Spleen (tissue), 11 donors: ENCODE results near the gene TAOK1. TPM values are rescaled to one million over a fixed set of nuclear protein-coding genes. Genes with fewer than 3 reads are reported as not detected.

Source experiments
- DNase-seq: peaks from one replicate; pipeline ENCODE4 v3.0.0-alpha.2; 2020
- H3K27ac ChIP-seq, 8 donors: fragments of 200-600 bp; sonication (generic) in 7 of 8; 1 replicate in 4 of 8; 2 replicates in 4 of 8; pipeline versions ENCODE4 v1.5.0 to v1.8.0; 2016 to 2021; ENCODE audit warnings: inconsistent platforms in 4 of 8, mild to moderate bottlenecking in 4 of 8, moderate library complexity in 1 of 8
- H3K27me3 ChIP-seq, 7 donors: fragments of 200-600 bp; sonication (generic) in 6 of 7; replicated peaks in 1 of 7; 1 replicate in 4 of 7; 2 replicates in 3 of 7; pipeline versions ENCODE4 v1.5.0 to v1.8.0; 2016 to 2021; ENCODE audit warnings: inconsistent platforms in 3 of 7, mild to moderate bottlenecking in 1 of 7
- H3K36me3 ChIP-seq, 6 donors: fragments of 200-600 bp; sonication (generic) in 5 of 6; 1 replicate in 4 of 6; 2 replicates in 2 of 6; pipeline versions ENCODE4 v1.5.0 to v1.8.0; 2016 to 2021; ENCODE audit warnings: inconsistent platforms in 2 of 6
- H3K4me1 ChIP-seq, 6 donors: fragments of 200-600 bp; sonication (generic) in 5 of 6; 1 replicate in 3 of 6; 2 replicates in 3 of 6; pipeline versions ENCODE4 v1.5.0 to v1.8.0; 2016 to 2021; ENCODE audit warnings: inconsistent platforms in 3 of 6
- H3K4me3 ChIP-seq, 8 donors: fragments of 200-600 bp; sonication (generic) in 7 of 8; 1 replicate in 4 of 8; 2 replicates in 4 of 8; pipeline versions ENCODE4 v1.5.0 to v1.8.0; 2016 to 2021; ENCODE audit warnings: inconsistent platforms in 4 of 8, mild to moderate bottlenecking in 4 of 8, moderate library complexity in 2 of 8
- H3K9me3 ChIP-seq, 8 donors: fragments of 200-600 bp; sonication (generic) in 7 of 8; 1 replicate in 4 of 8; 2 replicates in 4 of 8; pipeline versions ENCODE4 v1.5.0 to v1.8.0; 2016 to 2021; ENCODE audit warnings: inconsistent platforms in 4 of 8
- POLR2A ChIP-seq, 3 donors: fragments of 450-650 bp; IDR thresholded peaks; one replicate each; pipeline ENCODE4 v1.5.1; 2017; ENCODE audit warnings: antibody characterized with exemption in 3 of 3, mild to moderate bottlenecking in 1 of 3
- POLR2AphosphoS5 ChIP-seq, 3 donors: sonication (generic); formaldehyde crosslinking; IDR thresholded peaks; one replicate each; pipeline ENCODE4 v1.5.1; 2017; ENCODE audit warnings: antibody characterized with exemption in 3 of 3
- WGBS, 5 donors: extraction: QIAGEN DNeasy Blood & Tissue Kit in 3 of 5; methylation state at CpG; one replicate each; pipeline versions ENCODE4 v1.1.5 to v1.1.7; 2013 to 2018; 5-methylcytosine and 5-hydroxymethylcytosine counted together
- intact Hi-C: fragments of 100-400 bp; cut with DNase I; formaldehyde crosslinking; loops from one replicate; pipeline ENCODE4 v1.15.0; 2023; ENCODE audit warnings: low total_unique reads
- polyA plus RNA-seq, 3 donors: library from polyadenylated mRNA; stranded (reverse); fragments of 200-250 nt; gene quantifications; one replicate each; pipeline ENCODE4 v1.2.1, GENCODE V29; 2013
- total RNA-seq, 7 donors: library from RNA; depleted of rRNA in 3 of 7; stranded (reverse); fragments of >200 nt in 3 of 7; fragmentation: NEBNext Ultra II Directional in 4 of 7; extraction: Animal tissue kit (Norgen Biotek cat#: 25700) in 4 of 7; gene quantifications; one replicate each; pipeline versions ENCODE4 v1.1.0 to v1.2.1, GENCODE V29; 2016 to 2021
- TF ChIP-seq, protein P1 (sequence below), 11 experiments: fragments of 200-600 bp in 7 of 11; fragments of 450-650 bp in 4 of 11; sonication (generic) in 4 of 11; IDR thresholded peaks in 8 of 11; conservative IDR thresholded peaks in 3 of 11; 1 replicate in 7 of 11; 2 replicates in 4 of 11; pipeline versions ENCODE4 v1.4.0 to v1.8.0; 2016 to 2021; ENCODE audit warnings: antibody characterized with exemption in 11 of 11, inconsistent platforms in 4 of 11, mild to moderate bottlenecking in 1 of 11
- donor health status: healthy with polysubstance abuse.
- donor health status: DM: no; HTN: no; CAD: no; lungs with moderate emphysema.
- donor health status: DM: no; HTN: no; CAD: no.
- donor health status: Bipolar disorder and iron deficiency.
- donor health status: healthy.
- donor health status: DM: no; HTN: no; CAD: no.
- donor health status: DM: yes; HTN: yes; CAD: no.

Gene TAOK1
- total and polyA plus RNA-seq, 10 donors, result 5.1 to 88.5 (median 56.9) TPM

GRCh38 chr17:29569245-29569950, 179.2 kb downstream of the TAOK1 start:
- Histone ChIP-seq H3K4me3 (peak overlapping the region in 7 of 8 donors; percentile 68 to 95 (median 79)), H3K27me3 (peaks cover 0 to 3% (median 0%) of the 10 kb centered on the region in 7 donors), H3K36me3 (peaks cover 0 to 27% (median 8%) of the 10 kb centered on the region in 6 donors), H3K9me3 (no peaks in the 10 kb centered on the region), H3K27ac (peak overlapping the region in 7 of 8 donors; percentile 81 to 93 (median 91)), H3K4me1 (peaks cover 22 to 82% (median 61%) of the 10 kb centered on the region in 6 donors)
- WGBS, 5 donors, result 64 to 74% (median 69%) methylated on average over 14 of the region's 14 CpGs
- intact Hi-C loops, result no loop called here
- TF ChIP-seq POLR2A (IDR thresholded peaks at IDR 0.05), result no peak
- TF ChIP-seq, protein P1, sequence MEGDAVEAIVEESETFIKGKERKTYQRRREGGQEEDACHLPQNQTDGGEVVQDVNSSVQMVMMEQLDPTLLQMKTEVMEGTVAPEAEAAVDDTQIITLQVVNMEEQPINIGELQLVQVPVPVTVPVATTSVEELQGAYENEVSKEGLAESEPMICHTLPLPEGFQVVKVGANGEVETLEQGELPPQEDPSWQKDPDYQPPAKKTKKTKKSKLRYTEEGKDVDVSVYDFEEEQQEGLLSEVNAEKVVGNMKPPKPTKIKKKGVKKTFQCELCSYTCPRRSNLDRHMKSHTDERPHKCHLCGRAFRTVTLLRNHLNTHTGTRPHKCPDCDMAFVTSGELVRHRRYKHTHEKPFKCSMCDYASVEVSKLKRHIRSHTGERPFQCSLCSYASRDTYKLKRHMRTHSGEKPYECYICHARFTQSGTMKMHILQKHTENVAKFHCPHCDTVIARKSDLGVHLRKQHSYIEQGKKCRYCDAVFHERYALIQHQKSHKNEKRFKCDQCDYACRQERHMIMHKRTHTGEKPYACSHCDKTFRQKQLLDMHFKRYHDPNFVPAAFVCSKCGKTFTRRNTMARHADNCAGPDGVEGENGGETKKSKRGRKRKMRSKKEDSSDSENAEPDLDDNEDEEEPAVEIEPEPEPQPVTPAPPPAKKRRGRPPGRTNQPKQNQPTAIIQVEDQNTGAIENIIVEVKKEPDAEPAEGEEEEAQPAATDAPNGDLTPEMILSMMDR (IDR thresholded peaks at IDR 0.05 in 8 of 11, conservative IDR thresholded peaks at IDR 0.05 in 3 of 11), result no peak
- no peak for TF ChIP-seq POLR2AphosphoS5 (IDR thresholded peaks at IDR 0.05)
- peak; percentile 65 for DNase-seq

DNA sequence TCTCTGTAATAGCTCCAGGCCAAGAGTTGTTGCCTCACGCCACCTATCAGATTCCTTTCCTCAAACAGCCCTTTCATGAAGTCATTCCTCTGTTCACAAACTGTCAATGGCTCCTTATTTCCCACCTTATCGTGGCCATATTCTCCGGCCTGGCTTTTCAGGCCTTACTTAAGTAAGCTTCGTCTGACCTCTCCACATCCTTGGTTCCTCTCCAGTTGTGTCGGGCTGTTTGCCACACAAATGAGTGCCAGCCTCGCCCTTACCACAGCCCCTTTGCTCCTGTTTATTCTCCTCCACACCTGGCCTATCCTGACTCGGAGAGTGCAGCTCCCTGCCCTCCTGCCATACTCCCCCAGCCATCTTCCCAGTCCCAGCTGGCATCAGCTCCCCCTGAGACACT, 180.4 kb downstream of the TAOK1 start:
- H3K27me3 ChIP-seq, result peaks cover 0 to 3% (median 0%) of the 10 kb centered on the region in 7 donors
- H3K4me1 ChIP-seq, result peaks cover 13 to 82% (median 54%) of the 10 kb centered on the region in 6 donors
- intact Hi-C loops, result no loop called here
- no peak overlapping the region for H3K4me3 ChIP-seq
- DNase-seq, result peak; percentile 46
- no peak for TF ChIP-seq POLR2AphosphoS5 (IDR thresholded peaks at IDR 0.05)
- no peak for TF ChIP-seq POLR2A (IDR thresholded peaks at IDR 0.05)
- TF ChIP-seq, protein P1 (IDR thresholded peaks at IDR 0.05 in 8 of 11, conservative IDR thresholded peaks at IDR 0.05 in 3 of 11), result no peak
- no peaks in the 10 kb centered on the region for H3K9me3 ChIP-seq
- H3K36me3 ChIP-seq, result peaks cover 0 to 39% (median 18%) of the 10 kb centered on the region in 6 donors
- WGBS, 5 donors, result 91 to 98% (median 94%) methylated on average over 7 of the region's 7 CpGs
- H3K27ac ChIP-seq, result no peak overlapping the region

DNA sequence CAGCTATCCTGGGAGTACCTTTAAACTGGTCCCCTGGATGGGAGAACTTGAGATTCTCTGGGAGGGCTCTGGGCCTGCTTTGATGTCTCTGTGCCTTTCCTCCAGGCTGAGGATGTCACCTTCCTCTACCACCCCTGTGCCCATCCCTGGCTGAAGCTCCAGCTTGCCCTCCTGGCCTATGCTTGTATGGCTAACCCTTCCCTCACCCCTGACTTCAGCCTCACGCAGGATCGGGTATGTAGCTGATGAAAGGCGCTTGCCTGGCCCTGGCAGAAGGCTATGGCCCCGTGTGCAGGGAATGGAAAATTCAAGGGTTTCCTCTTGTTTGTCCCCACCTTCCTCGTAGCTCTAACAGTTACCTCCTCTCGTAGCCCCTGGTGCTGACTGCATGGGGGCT, 181.3 kb downstream of the TAOK1 start:
- peaks cover 10 to 80% (median 45%) of the 10 kb centered on the region in 6 donors for H3K4me1 ChIP-seq
- intact Hi-C loops, result no loop called here
- no peaks in the 10 kb centered on the region for H3K9me3 ChIP-seq
- peaks cover 0 to 2% (median 0%) of the 10 kb centered on the region in 7 donors for H3K27me3 ChIP-seq
- peaks cover 0 to 48% (median 28%) of the 10 kb centered on the region in 6 donors for H3K36me3 ChIP-seq
- no peak overlapping the region for H3K27ac ChIP-seq
- no peak overlapping the region for H3K4me3 ChIP-seq
- peak; percentile 46 for DNase-seq
- TF ChIP-seq POLR2AphosphoS5 (IDR thresholded peaks at IDR 0.05) (no peak), POLR2A (IDR thresholded peaks at IDR 0.05) (no peak)
- TF ChIP-seq, protein P1 (IDR thresholded peaks at IDR 0.05 in 8 of 11, conservative IDR thresholded peaks at IDR 0.05 in 3 of 11), result no peak
- WGBS, 5 donors, result 89 to 97% (median 92%) methylated on average over 6 of the region's 6 CpGs
